Neural progenitor cell (in vitro differentiated cells): Measurements from ENCODE around the gene TPSAB1.

Experiments used
- EZH2 ChIP-seq: fragments of 200-600 bp; sonication (generic); IDR thresholded peaks from 2 replicates; pipeline ENCODE4 v1.6.1; 2017; ENCODE audit warnings: antibody characterized with exemption, mild to moderate bottlenecking, moderate library complexity
- EZH2phosphoT487 ChIP-seq: fragments of 200-600 bp; sonication (generic); IDR thresholded peaks from 2 replicates; pipeline ENCODE4 v1.6.1; 2017; ENCODE audit warnings: antibody characterized with exemption
- TF ChIP-seq, protein P1 (sequence below): fragments of 200-600 bp; sonication (generic); IDR thresholded peaks from 2 replicates; pipeline ENCODE4 v1.5.1; 2017; ENCODE audit warnings: antibody characterized with exemption, mild to moderate bottlenecking

DNA sequence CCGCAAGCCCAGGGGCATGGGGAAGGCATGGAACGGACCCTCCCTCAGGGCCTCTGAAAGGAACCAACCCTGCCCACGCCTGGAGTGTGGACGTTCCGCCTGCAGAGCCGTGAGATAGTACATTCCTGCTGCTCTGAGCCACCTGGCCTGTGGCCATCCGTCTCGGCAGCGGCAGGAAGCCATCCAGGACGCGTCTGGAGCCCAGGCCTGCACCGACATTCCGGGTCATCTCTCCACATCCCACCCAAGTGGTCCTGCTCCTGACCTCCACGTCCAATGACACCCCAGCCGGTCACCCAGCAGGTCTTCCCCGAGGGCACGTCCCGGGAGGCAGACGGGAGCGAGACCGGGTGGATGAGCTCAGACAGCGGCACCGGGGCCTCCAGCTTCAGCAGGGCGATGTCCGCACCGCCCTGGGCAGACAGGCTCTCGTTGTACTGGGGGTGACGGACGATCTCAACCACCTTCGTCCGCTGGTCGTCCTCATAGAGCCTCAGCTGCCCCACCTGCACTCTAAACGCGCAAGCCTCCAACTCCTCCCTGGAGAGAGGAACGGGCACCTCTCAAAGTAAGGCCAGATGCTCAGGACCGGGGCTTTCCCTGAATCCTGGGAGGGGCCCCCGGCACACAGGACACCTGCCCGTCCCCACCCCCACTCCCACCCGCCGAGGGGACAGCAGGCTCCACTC is 47.6 kb downstream of the TPSAB1 start:
- TF ChIP-seq EZH2phosphoT487 (no peak), EZH2 (no peak)
- TF ChIP-seq, protein P1, sequence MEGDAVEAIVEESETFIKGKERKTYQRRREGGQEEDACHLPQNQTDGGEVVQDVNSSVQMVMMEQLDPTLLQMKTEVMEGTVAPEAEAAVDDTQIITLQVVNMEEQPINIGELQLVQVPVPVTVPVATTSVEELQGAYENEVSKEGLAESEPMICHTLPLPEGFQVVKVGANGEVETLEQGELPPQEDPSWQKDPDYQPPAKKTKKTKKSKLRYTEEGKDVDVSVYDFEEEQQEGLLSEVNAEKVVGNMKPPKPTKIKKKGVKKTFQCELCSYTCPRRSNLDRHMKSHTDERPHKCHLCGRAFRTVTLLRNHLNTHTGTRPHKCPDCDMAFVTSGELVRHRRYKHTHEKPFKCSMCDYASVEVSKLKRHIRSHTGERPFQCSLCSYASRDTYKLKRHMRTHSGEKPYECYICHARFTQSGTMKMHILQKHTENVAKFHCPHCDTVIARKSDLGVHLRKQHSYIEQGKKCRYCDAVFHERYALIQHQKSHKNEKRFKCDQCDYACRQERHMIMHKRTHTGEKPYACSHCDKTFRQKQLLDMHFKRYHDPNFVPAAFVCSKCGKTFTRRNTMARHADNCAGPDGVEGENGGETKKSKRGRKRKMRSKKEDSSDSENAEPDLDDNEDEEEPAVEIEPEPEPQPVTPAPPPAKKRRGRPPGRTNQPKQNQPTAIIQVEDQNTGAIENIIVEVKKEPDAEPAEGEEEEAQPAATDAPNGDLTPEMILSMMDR = no peak
